NCI-H1092 (cell line): ENCODE measurements around the gene JADE1.

Experiments used
- DNase-seq: peaks from one replicate; lab custom pipeline; 2025; lab: John Stamatoyannopoulos, UW

The JADE1 gene

DNA sequence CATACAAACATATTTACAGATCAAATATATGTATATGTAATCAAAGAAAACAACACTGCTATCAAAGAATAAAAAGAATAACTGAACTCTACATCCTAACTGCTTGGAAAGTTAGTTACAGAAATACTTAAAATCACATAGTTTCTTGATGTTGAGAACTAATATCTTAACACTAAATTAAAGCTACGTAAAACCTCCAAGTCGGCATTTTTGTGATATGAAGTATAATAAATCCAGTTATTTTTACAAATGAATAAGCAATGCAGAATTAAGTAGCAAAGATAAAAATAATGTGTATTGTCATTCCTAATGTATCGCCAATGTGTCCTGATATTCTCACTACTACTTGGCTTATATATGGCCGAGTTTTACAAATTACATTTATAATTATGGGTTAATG lies 68.4 kb downstream of the JADE1 start:
- DNase-seq: no peak

DNA sequence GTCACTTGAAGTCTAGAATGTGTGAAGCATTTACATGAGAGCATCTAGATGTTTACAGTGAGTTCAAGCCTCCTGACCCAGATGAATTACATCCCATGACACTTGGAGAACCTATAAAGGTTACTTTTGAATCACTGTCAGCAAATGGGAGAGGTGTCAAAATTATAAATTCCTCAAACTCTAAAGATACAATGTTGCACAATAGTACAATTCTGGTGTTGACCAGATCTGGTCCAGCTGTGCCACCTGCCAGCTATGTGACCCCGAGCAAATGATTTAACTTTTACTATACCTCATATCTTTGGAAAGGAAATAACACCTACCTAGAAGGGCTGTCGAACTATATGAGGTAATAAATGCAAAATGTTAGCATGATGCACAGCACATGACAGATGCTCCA lies 69.8 kb downstream of the JADE1 start:
- DNase-seq: no peak

DNA sequence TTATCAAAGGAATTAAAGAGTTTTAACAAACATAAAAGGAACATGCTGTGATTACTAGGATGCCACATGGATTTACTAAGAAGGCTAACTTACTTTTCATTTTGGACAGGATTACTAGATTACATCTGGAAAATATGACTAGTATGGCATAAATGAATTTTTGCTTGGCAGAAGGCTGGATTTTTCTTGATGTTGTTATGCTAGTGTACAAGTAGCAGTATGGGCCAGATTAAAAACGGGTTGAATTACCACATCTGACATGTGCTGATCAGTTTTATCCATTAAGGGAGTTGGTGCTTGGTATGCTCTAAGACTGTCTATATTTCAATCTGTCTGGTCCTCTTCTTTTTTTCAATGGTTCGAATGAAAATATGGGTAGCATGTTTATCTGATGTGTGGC lies 70.5 kb downstream of the JADE1 start:
- DNase-seq: no peak

DNA sequence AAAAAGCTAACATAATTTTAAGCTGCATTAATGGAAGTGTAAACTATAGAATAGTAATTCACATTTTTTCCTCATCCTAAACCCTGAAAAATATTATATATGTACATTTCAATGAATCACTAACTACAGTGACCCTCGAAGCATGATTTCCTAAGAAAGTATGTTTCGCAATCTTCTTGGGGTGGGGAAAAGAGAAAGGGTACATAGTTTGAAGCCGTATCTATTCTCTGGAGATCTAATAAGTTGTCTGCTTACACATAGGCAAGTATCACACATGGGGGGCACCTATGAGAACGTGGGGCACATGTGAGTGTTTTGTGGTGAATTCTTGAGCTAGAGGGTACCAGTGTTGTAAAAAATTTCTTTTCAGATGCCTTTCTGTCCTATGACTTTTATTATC lies 71.2 kb downstream of the JADE1 start:
- DNase-seq: no peak

DNA sequence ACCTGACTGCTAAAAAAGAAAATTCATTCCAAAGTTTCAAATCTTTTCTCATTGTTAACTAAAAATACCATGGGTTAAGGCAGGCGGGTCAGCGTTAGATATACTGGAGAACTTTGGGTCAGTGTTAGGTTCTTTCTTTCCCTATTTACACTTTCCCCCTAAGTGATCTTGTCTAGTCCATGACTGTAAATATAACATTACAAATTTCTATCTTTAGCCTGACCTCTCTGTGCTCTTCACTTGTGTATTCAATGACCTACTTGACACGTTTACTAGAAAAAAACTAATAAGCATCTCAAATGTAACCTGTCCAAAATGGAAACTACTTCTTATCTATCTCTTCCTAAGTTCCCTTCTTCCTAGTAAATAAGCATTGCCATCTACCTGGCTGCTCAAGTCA lies 95.3 kb downstream of the JADE1 start:
- DNase-seq: no peak

DNA sequence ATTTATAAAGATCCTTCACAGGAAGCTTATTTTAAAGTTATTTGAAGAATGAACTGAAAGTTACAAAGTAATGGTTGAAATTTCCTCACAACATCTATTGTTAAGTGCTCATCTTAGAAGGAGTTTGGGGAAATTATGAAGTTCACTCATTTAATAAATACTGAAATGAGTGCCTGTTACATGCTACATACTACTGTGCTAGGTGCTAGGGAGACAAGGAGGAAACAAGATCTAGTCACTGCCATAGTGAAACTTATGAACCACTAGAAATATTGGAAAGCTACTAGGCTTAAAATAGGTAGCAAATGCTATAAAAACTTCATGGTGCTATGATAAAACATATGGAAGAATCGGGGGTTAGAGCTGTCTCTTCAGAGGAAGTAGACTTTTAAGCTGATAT lies 97.1 kb downstream of the JADE1 start:
- DNase-seq: no peak

DNA sequence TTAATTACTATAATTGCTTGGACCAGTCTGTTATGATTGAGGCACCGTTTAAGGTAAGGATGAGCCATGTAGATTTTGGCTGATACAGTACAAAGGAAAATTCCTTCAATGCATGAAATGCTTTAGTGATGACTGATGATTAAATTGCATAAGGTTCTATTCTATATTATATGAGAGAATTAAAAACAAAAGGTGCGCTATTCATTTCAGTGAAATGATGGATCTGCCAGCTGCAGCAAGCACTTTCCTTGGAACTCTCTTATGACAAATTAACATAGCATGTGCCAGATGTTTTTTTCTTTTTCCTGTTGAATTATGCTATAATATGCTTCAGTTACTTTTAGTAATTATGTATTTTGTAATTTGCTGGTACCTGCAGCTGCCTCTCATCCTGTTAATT lies 98.5 kb downstream of the JADE1 start:
- DNase-seq: no peak

DNA sequence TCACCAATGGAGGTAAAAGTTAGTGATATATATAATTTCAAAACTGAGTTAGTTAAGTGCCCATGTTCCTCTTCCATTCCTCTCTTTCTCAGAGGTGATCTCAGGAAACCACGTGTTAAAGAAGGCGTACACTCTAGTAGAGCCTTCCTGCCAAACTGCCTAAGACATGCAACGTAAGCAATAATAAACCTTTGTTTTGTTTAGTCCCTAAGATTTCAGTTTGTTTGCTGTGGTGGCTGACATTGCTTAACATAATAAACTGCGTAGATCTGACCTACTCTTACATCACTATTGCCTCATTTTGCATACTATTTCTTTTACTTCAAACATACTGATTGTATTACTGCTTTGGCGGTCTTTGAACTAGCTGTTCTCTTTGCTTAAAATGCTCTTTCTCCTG lies 99.2 kb downstream of the JADE1 start:
- DNase-seq: no peak

DNA sequence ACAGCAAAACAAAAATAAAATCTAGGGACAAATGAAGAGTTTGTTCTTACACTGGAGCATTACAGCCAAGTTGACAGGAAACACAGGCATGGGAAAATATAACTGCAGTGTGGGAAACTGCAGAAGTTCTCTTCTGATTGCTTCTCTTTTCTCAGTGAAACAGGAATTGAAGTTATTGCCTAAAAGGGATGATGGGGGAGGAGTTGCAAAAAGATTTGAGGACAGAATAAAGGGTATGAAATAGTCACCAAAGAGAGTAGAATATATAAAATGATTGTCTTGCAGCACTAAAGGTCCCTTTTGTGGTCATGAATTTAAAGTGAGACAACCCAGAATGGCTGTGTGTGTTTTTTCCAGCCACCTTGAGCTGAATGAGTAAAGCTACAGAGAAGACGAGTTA lies 103.7 kb downstream of the JADE1 start:
- DNase-seq: no peak

DNA sequence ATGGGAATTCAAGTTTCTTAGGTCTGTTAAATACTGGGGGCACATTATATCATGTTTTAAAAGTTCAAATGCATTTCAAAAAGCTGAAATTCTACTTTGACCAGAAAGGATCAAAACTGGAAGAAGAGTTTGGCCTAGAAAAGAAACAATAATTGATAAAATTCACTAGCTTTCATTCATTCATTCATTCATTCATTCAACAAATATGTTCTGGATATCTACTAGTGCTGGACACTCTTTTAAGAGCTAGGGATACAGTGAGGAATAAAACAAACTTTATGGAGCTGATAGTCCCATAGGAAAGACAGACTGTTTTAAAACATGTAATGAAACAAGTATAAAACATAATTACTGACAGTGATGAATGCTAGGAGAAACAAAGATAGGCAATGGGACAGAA lies 106.0 kb downstream of the JADE1 start:
- no peak for DNase-seq

DNA sequence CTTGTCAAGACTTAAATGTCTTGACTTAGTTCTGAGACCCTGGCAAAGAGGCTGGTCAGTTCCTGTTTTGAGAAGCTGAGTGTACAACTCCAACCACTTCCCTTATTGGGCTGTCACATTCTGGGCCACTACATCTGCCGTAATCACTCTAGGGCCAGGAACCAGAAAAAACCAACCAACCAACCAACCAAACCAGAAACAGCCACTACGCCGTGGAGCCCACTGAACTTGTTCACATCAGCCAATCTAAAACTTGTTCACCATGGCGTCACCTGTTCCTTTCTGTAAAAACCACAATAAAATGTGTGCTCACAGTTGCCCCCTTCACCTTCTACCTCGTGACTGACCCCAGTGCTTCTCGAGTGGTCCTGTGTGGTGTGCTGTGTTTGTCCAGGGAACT lies 107.3 kb downstream of the JADE1 start:
- DNase-seq: no peak

DNA sequence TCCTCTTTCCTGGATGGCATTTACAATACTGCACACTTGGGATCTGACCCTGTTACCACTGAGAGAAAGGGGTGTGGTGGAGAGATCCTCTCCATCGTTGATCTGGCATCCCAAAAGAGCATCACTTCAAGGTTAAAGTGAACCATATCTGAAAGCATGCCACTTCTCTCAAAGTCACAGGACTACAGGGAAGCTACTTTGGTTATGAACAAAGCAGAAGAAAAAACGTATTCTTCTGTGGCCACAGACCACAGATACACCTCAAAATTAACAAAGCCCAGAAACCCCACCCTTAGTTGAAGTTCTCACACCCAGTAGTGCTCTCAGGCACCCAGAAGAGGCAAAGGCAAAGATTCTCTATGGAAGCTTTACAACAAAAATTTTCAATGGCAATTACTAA lies 108.3 kb downstream of the JADE1 start:
- DNase-seq: no peak

DNA sequence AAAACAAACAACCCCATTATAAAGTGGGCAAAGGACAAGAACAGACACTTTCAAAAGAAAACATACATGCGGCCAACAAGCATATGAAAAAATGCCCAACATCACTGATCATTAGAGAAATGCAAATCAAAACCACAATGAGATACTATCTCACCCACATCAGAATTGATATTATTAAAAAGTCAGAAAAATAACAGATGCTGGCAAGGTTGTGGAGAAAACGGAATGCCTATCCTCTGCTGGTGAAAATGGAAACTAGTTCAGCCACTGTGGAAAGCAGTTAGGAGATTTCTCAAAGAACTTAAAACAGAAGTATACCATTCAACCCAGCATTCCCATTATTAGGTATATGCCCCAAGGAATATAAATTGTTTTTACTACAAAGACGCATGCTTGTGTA lies 112.5 kb downstream of the JADE1 start:
- DNase-seq: no peak
